ENCODE measurements around the gene CXCR6. TPM values are rescaled to one million over a fixed set of nuclear protein-coding genes. Genes with fewer than 3 reads are reported as not detected.

Gene CXCR6
- total RNA-seq, 4 donors from 2014 or later = 2.5 to 14.7 (median 2.7) TPM

DNA sequence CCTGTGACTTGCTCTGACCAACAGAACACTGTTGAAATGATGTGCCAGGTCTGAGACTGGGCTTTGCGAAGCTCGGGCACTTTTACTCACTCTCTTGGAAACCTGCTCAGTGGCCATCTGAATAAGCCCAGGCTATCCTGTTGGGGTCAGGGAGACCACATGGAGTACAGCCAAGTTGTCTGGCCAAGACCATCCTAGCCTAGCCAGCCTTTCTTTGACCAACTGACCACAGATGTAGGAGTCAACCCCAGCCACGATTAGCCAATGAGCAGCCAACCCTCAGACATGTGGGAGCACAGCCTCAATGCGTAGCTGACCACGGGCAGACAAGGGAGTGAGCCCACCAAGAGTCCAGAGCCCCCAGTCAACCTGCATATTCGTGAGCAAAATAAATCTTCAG lies 30.8 kb upstream of the CXCR6 start:
- TF ChIP-seq CTCF (IDR thresholded peaks at IDR 0.05) = no peak
- no peak for ATAC-seq (ENCODE audit: low FRiP score)
- DNase-seq (ENCODE audit: low spot score) = no peak

GRCh38 chr3:45914362-45915058 lies 28.8 kb upstream of the CXCR6 start:
- TF ChIP-seq CTCF (IDR thresholded peaks at IDR 0.05) = no peak
- no peak for DNase-seq (ENCODE audit: low spot score)

GRCh38 chr3:45915059-45915439 lies 28.2 kb upstream of the CXCR6 start:
- no peak for DNase-seq (ENCODE audit: low spot score)
- ATAC-seq (ENCODE audit: low FRiP score) = no peak
- no peak for TF ChIP-seq CTCF (IDR thresholded peaks at IDR 0.05)

More at GRCh38 chr3:45914362-45915058, 28.8 kb upstream of the CXCR6 start:
- ATAC-seq (ENCODE audit: low FRiP score) = no peak

GRCh38 chr3:45915518-45916231 lies 27.6 kb upstream of the CXCR6 start:
- no peak for DNase-seq (ENCODE audit: low spot score)
- peak; percentile 71 for ATAC-seq (ENCODE audit: low FRiP score)
- TF ChIP-seq CTCF (IDR thresholded peaks at IDR 0.05) = no peak

- no peak for TF ChIP-seq CTCF (IDR thresholded peaks at IDR 0.05)
- DNase-seq (ENCODE audit: low spot score) (no peak), ATAC-seq (ENCODE audit: low FRiP score) (no peak)
Measured at GRCh38 chr3:45917146-45917898, 25.9 kb upstream of the CXCR6 start.

- TF ChIP-seq CTCF (IDR thresholded peaks at IDR 0.05) = no peak
- no peak for DNase-seq (ENCODE audit: low spot score)
- no peak for ATAC-seq (ENCODE audit: low FRiP score)
Measured at GRCh38 chr3:45921158-45922038, 21.9 kb upstream of the CXCR6 start.

Data from omental fat pad (tissue), 4 donors.